Mucosa of descending colon (tissue), 3 donors: ENCODE data around the gene CELA2A. TPM values are rescaled to one million over a fixed set of nuclear protein-coding genes. Genes with fewer than 3 reads are reported as not detected.

Experiments
- ATAC-seq: fragments of 200-7000 bp; cut with Tn5 transposase; one replicate; pipeline ENCODE4 v1.9.1; 2020; ENCODE audit warnings: mild to moderate bottlenecking, moderate library complexity
- DNase-seq, 3 donors: peaks; one replicate each; pipeline ENCODE4 v3.0.0-alpha.2; 2020
- H3K36me3 ChIP-seq: fragments of 200-600 bp; one replicate; pipeline ENCODE4 v1.8.0; 2021; ENCODE audit warnings: low read depth, mild to moderate bottlenecking
- H3K4me1 ChIP-seq: fragments of 200-600 bp; one replicate; pipeline ENCODE4 v1.8.0; 2021; ENCODE audit warnings: low read depth, mild to moderate bottlenecking
- H3K4me3 ChIP-seq: fragments of 200-600 bp; one replicate; pipeline ENCODE4 v1.8.0; 2021; ENCODE audit warnings: mild to moderate bottlenecking
- H3K9me3 ChIP-seq: fragments of 200-600 bp; one replicate; pipeline ENCODE4 v1.8.0; 2021; ENCODE audit warnings: mild to moderate bottlenecking
- intact Hi-C, 2 donors: fragments of 100-400 bp; cut with DNase I in 1 of 2; cut with micrococcal nuclease in 1 of 2; formaldehyde crosslinking; loops; one replicate each; pipeline versions ENCODE4 v1.11.0 to v1.11.1; 2022; cut with DNase I, micrococcal nuclease
- total RNA-seq, 3 donors: library from RNA; stranded (reverse); fragmentation: NEBNext Ultra II Directional in 2 of 3; extraction: Animal tissue kit (Norgen Biotek cat#: 25700) in 2 of 3; gene quantifications; one replicate each; pipeline versions ENCODE4 v1.2.1 to v1.2.4, GENCODE V29; 2021 to 2023
- TF ChIP-seq, protein P1 (sequence below): fragments of 200-600 bp; IDR thresholded peaks from one replicate; pipeline ENCODE4 v1.8.0; 2022; ENCODE audit warnings: antibody characterized with exemption, mild to moderate bottlenecking
- donor health status: DM: no; HTN: no; CAD: no; lungs with moderate emphysema.
- donor health status: DM: no; HTN: no; CAD: no.
- donor health status: DM: no; HTN: yes; CAD: no.

CELA2A gene
- total RNA-seq, 3 donors from 2014 or later: not detected

DNA sequence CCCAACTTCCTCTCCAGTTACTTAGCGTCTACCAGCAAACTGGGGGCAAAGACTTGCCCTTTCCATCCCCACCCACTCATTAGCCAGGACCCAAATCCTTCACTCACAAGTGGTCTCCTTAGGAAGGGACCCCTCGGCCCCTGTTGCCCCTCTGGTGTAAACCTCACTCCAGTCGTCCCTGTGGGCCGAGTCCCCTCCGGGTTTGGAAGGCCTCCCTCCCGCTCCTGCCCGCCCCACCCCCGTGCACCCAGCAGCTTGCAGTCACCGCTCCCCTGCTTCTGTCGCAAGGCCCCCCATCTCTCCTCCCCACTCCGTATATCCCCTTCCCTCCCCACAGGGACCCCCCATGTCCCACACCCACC, 45.7 kb upstream of the CELA2A start:
- H3K4me3 ChIP-seq: peak overlapping the region; percentile 46
- peaks cover 43% of the 10 kb centered on the region for H3K4me1 ChIP-seq
- peak in 2 of 3 donors; percentile 32 to 65 for DNase-seq
- no peaks in the 10 kb centered on the region for H3K36me3 ChIP-seq
- ATAC-seq: no peak
- intact Hi-C loops: loop anchor here (5.0 kb wide), 2 partner anchors 74 to 89 kb away; no protein-coding TSS in a partner anchor
- no peaks in the 10 kb centered on the region for H3K9me3 ChIP-seq
- TF ChIP-seq, protein P1, sequence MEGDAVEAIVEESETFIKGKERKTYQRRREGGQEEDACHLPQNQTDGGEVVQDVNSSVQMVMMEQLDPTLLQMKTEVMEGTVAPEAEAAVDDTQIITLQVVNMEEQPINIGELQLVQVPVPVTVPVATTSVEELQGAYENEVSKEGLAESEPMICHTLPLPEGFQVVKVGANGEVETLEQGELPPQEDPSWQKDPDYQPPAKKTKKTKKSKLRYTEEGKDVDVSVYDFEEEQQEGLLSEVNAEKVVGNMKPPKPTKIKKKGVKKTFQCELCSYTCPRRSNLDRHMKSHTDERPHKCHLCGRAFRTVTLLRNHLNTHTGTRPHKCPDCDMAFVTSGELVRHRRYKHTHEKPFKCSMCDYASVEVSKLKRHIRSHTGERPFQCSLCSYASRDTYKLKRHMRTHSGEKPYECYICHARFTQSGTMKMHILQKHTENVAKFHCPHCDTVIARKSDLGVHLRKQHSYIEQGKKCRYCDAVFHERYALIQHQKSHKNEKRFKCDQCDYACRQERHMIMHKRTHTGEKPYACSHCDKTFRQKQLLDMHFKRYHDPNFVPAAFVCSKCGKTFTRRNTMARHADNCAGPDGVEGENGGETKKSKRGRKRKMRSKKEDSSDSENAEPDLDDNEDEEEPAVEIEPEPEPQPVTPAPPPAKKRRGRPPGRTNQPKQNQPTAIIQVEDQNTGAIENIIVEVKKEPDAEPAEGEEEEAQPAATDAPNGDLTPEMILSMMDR: no peak

DNA sequence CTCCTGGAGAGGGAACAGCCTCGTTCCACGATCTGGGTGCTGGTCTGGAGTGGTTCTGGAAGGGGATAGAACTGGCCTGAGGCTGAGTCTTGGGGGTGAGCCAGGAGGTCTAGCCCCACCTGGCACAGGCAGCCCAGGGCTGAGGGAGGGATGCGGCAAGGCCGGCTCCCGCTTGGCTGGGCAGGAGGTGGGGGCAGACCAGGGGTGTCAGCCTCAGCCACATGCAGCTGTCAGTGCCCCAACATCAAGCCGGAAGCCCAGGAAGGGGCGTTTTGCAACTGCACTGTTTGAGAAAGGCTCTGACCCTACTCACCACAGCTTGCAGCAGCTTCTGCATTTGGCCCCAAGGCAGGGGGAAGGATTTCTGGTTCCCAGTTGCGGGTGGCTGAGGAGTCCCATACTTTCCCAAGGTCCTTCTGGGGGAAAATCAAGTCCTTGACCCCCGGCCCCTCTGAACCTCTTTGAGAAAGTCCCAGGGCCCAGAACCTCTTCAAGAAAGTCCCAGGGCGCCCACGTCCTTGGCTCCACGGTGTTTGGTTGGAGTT, 44.9 kb upstream of the CELA2A start:
- intact Hi-C loops: loop anchor here (5.0 kb wide), 2 partner anchors 74 to 89 kb away; no protein-coding TSS in a partner anchor
- DNase-seq (peak; percentile 64 to 82 (median 68)), ATAC-seq (peak; percentile 23)

DNA sequence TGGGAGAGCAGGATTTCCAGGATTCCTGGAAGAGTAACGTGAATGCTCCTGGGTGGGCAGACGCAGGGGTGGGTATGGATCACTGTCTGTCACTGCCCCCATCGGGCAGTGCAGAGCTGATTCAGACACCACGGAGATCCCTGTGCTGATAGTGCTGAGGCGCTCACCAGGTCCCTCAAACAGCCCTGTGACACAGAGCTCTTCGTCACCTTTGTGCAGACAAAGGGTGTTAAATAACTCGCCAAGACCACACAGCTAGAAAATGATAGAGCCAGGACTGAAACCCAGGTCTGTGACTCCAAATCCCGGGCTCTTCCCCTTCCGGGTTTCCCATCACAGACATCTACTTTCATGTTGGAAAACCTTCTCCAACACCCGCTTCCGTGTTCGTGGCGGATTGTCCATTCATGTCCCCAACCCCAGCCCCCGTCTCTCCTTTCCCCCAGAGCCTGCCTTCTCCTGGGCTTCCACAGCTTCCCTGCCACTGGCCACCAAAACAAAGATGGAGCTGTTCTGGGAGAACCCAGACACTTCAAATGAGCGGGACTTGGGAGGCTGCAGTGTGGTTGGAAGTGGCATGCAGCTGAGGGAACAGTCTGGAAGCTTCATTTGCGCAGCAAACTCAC, 44.2 kb upstream of the CELA2A start:
- ATAC-seq: peak; percentile 17
- Histone ChIP-seq H3K9me3 (no peaks in the 10 kb centered on the region), H3K4me3 (no peak overlapping the region), H3K4me1 (peaks cover 57% of the 10 kb centered on the region), H3K36me3 (no peaks in the 10 kb centered on the region)
- intact Hi-C loops: loop anchor here (5.0 kb wide), 2 partner anchors 75 to 90 kb away; no protein-coding TSS in a partner anchor
- TF ChIP-seq, protein P1: no peak
- DNase-seq: peak in 2 of 3 donors; percentile 61 to 62

More for the DNA sequence above, 44.9 kb upstream of the CELA2A start:
- Histone ChIP-seq H3K4me1 (peaks cover 51% of the 10 kb centered on the region), H3K4me3 (peak overlapping the region; percentile 46), H3K36me3 (no peaks in the 10 kb centered on the region), H3K9me3 (no peaks in the 10 kb centered on the region)
- TF ChIP-seq, protein P1: no peak

DNA sequence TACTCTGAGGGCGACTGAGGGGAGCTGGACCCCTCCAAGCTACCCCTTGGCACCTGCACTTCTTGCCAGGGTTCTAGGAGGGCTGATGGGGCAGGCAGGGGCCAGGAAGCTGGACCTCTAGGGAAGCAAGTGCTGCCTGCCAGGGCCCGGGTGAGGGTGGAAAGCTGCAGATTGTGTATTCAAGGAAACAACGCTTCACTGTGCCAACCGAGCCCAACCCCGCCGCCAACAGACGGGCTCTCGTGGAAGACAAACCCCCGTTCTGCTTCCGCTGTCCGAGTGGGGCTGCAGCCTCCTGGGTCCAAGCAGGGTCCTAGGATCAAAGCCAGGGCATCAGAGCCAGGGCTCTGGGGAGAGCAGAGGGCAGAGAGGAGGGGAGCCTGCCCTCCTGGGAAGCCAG, 43.7 kb upstream of the CELA2A start:
- Histone ChIP-seq H3K4me1 (peaks cover 63% of the 10 kb centered on the region), H3K36me3 (no peaks in the 10 kb centered on the region), H3K9me3 (no peaks in the 10 kb centered on the region), H3K4me3 (no peak overlapping the region)
- TF ChIP-seq, protein P1: no peak
- DNase-seq (peak; percentile 76 to 84 (median 83)), ATAC-seq (peak; percentile 29)
- intact Hi-C loops: loop anchor here (5.0 kb wide), 2 partner anchors 76 to 91 kb away; no protein-coding TSS in a partner anchor

DNA sequence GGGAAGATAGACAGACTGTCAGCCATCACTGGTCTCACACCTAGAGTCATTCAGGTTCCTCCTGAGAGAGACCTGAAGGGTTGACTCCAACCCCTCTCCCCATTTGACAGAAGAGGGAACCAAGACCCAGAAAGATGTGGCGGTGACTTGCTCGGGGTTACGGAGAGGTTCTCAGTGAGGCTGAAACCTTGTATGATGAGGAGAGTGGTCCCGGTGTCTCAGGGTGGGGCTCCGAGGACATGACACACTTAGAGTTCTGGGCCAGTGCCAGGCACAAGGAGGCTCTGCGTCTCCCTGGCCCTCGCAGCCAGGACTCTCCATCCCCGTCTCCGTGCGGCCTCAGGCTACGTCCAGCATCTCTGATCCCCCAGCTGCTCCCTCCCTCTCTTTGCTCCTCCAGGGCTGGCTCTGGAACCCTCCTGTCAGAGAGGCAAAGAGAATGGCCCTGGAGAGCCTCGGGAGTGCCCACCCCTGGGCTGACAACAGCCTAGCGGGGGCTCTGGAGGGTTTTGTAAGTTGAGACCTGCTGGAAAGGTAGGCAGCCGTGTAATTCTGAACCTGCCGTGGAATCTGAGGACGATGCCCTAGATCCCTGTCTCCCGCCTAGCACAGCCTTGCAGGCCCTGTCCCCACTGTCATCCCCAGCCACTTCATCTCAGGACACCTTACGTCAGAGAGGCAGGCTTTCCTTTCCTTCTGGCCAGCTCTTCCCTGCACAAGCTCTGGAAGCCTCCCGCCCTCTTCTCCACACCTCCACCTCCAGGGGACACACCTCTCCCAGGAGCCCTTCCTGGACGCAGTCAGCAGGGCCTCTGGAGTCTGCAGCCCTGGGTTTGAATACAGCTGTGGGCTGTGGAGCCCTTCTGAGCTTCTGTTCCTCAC, 42.7 kb upstream of the CELA2A start:
- DNase-seq: peak; percentile 65 to 73 (median 72)
- Histone ChIP-seq H3K4me1 (peaks cover 65% of the 10 kb centered on the region), H3K4me3 (no peak overlapping the region), H3K9me3 (no peaks in the 10 kb centered on the region), H3K36me3 (no peaks in the 10 kb centered on the region)
- intact Hi-C loops: loop anchor here (5.0 kb wide), 2 partner anchors 77 to 92 kb away; no protein-coding TSS in a partner anchor
- peak; percentile 29 for ATAC-seq
- TF ChIP-seq, protein P1: no peak
